NCI-H2227 (cell line): ENCODE measurements around the gene SNAPC1.
"Not testable (repeated sequence)": the region's sequence is repeated elsewhere in the genome, so short reads cannot be mapped to it uniquely, and the experiment has no call there.

Experiments used
- DNase-seq: peaks from one replicate; lab custom pipeline; 2025; ENCODE audit not compliant: unreplicated experiment; lab: John Stamatoyannopoulos, UW

Gene SNAPC1

GRCh38 chr14:61761959-61762786 is at the start of gene SNAPC1:
SNAPC1 (plus strand) TSS chr14:61762420; CDS start chr14:61762461, 41 bp downstream.
- peak; percentile 99 for DNase-seq

GRCh38 chr14:61713724-61714437 is 48.3 kb upstream of the SNAPC1 start:
- DNase-seq, result no peak

GRCh38 chr14:61716956-61717355 is 45.3 kb upstream of the SNAPC1 start:
- DNase-seq, result no peak

- no peak for DNase-seq
These were observed 44.2 kb upstream of the SNAPC1 start for GRCh38 chr14:61718039-61718438.

GRCh38 chr14:61719344-61720293 is 42.6 kb upstream of the SNAPC1 start:
- no peak for DNase-seq

- no peak for DNase-seq
These were observed 41.9 kb upstream of the SNAPC1 start for GRCh38 chr14:61720294-61720661.

GRCh38 chr14:61720741-61721140 is 41.5 kb upstream of the SNAPC1 start:
- no peak for DNase-seq

GRCh38 chr14:61724133-61724532 is 38.1 kb upstream of the SNAPC1 start:
- no peak for DNase-seq

GRCh38 chr14:61726778-61727658 is 35.2 kb upstream of the SNAPC1 start:
- no peak for DNase-seq

GRCh38 chr14:61730756-61731373 is 31.4 kb upstream of the SNAPC1 start:
- no peak for DNase-seq

GRCh38 chr14:61733972-61734371 is 28.2 kb upstream of the SNAPC1 start:
- DNase-seq, result no peak

GRCh38 chr14:61736751-61737150 is 25.5 kb upstream of the SNAPC1 start:
- no peak for DNase-seq

GRCh38 chr14:61737915-61738314 is 24.3 kb upstream of the SNAPC1 start:
- DNase-seq, result no peak

- DNase-seq, result no peak
These were observed 23.1 kb upstream of the SNAPC1 start for GRCh38 chr14:61739133-61739532.

- DNase-seq, result no peak
These were observed 19.8 kb upstream of the SNAPC1 start for GRCh38 chr14:61742371-61742770.

- DNase-seq, result no peak
These were observed 18.0 kb upstream of the SNAPC1 start for GRCh38 chr14:61744238-61744637.

- DNase-seq, result not testable (repeated sequence)
These were observed 15.9 kb upstream of the SNAPC1 start for GRCh38 chr14:61746346-61746745.

- no peak for DNase-seq
These were observed 15.3 kb upstream of the SNAPC1 start for GRCh38 chr14:61746881-61747280.

GRCh38 chr14:61747342-61747741 is 14.9 kb upstream of the SNAPC1 start:
- DNase-seq, result no peak

- DNase-seq, result no peak
These were observed 13.0 kb upstream of the SNAPC1 start for GRCh38 chr14:61749264-61749663.
